ENCODE data around the gene USP7.

- TF ChIP-seq HMGXB4 (CRISPR knock-in tag; IDR thresholded peaks at IDR 0.05; ENCODE audit: borderline replicate concordance): no peak
- no peak for TF ChIP-seq NPAS2 (CRISPR knock-in tag; IDR thresholded peaks at IDR 0.05; ENCODE audit: borderline replicate concordance)
- TF ChIP-seq KDM1A (IDR thresholded peaks at IDR 0.05; ENCODE audit: low read depth): no peak
- TF ChIP-seq KDM5A (IDR thresholded peaks at IDR 0.05): no peak
- no peak for TF ChIP-seq CTCF (IDR thresholded peaks at IDR 0.05)
- TF ChIP-seq E2F6 (IDR thresholded peaks at IDR 0.05; ENCODE audit: borderline replicate concordance, low read depth): no peak
- no peak for TF ChIP-seq CHD4 (IDR thresholded peaks at IDR 0.05; ENCODE audit: borderline replicate concordance)
- no peak for TF ChIP-seq EP300 (IDR thresholded peaks at IDR 0.05)
- TF ChIP-seq BCL3 (IDR thresholded peaks at IDR 0.05): no peak
- no peak for TF ChIP-seq POLR2A (IDR thresholded peaks at IDR 0.05; ENCODE audit: low read length)
These were observed 80.9 kb downstream of the USP7 start for GRCh38 chr16:8882725-8883377.

Measured in A549 (cell line).